ENCODE results near the gene CCDC9.

DNA sequence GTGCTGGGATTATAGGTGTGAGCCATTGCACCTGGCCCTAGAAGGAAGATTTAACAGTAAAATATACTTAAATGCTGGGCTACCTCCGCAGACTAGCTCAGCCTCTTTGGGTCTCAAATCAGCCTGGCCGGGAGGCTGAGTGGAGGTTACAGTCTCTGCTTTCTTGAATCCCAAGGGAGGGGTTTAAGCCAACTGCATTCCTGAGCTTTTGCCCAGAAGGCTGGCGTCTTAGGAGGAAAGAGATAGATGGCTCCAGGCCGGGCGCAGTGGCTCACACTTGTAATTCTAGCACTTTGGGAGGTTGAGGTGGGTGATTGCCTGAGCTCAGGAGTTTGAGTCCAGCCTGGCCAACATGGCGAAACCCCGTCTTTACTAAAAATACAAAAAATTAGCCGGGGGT, 52.7 kb downstream of the CCDC9 start:
- TF ChIP-seq, protein P1, sequence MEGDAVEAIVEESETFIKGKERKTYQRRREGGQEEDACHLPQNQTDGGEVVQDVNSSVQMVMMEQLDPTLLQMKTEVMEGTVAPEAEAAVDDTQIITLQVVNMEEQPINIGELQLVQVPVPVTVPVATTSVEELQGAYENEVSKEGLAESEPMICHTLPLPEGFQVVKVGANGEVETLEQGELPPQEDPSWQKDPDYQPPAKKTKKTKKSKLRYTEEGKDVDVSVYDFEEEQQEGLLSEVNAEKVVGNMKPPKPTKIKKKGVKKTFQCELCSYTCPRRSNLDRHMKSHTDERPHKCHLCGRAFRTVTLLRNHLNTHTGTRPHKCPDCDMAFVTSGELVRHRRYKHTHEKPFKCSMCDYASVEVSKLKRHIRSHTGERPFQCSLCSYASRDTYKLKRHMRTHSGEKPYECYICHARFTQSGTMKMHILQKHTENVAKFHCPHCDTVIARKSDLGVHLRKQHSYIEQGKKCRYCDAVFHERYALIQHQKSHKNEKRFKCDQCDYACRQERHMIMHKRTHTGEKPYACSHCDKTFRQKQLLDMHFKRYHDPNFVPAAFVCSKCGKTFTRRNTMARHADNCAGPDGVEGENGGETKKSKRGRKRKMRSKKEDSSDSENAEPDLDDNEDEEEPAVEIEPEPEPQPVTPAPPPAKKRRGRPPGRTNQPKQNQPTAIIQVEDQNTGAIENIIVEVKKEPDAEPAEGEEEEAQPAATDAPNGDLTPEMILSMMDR (IDR thresholded peaks at IDR 0.05): no peak
- no peak for TF ChIP-seq POLR2A (IDR thresholded peaks at IDR 0.05)

Data from esophagus squamous epithelium (tissue), 4 donors.